K562 (cell line): Measurements from ENCODE around the gene PPTC7. TPM values are rescaled to one million over a fixed set of nuclear protein-coding genes. Genes with fewer than 3 reads are reported as not detected.
A peak's percentile ranks its signal among the peaks of the same experiment; 100 is the strongest.

Experiments used
- CBFA2T2 ChIP-seq: fragments of 450-650 bp; conservative IDR thresholded peaks from 2 replicates; pipeline ENCODE4 v1.6.1; 2017; ENCODE audit warnings: mild to moderate bottlenecking
- CC2D1A ChIP-seq: fragments of 450-650 bp; IDR thresholded peaks from 2 replicates; pipeline ENCODE4 v1.6.1; 2017; ENCODE audit warnings: mild to moderate bottlenecking
- CTCF ChIP-seq, 3 experiments: IDR thresholded peaks in 2 of 3; conservative IDR thresholded peaks in 1 of 3; 2 replicates each; pipeline ENCODE4 v1.5.1; 2011 to 2012; ENCODE audit warnings: low read length in 3 of 3, mild to moderate bottlenecking in 3 of 3, control low read depth in 2 of 3, improper control_type of control experiment in 1 of 3, inconsistent platforms in 1 of 3, low read depth in 1 of 3, mixed read lengths in 1 of 3, moderate library complexity in 1 of 3; ENCODE audit not compliant: insufficient read depth in 2 of 3
- DEAF1 ChIP-seq: fragments of 450-650 bp; formaldehyde crosslinking; IDR thresholded peaks from 2 replicates; pipeline ENCODE4 v1.4.0; 2020; ENCODE audit warnings: mild to moderate bottlenecking, moderate library complexity
- FOXP1 ChIP-seq: sonication (generic); formaldehyde crosslinking; IDR thresholded peaks from 2 replicates; pipeline ENCODE4 v1.8.0; 2022; ENCODE audit warnings: mild to moderate bottlenecking, missing genetic modification reagents
- HMBOX1 ChIP-seq: sonication (generic); IDR thresholded peaks from 2 replicates; pipeline ENCODE4 v1.6.1; 2016
- KDM1A ChIP-seq, 2 experiments: fragments of 450-650 bp; IDR thresholded peaks; 2 replicates each; pipeline ENCODE4 v1.6.1; 2016; ENCODE audit warnings: mild to moderate bottlenecking in 2 of 2
- OTX1 ChIP-seq: fragments of 450-650 bp; formaldehyde crosslinking; IDR thresholded peaks from 2 replicates; pipeline ENCODE4 v1.4.0; 2022; ENCODE audit warnings: mild to moderate bottlenecking
- SMARCA5 ChIP-seq: fragments of 450-650 bp; IDR thresholded peaks from 2 replicates; pipeline ENCODE4 v1.6.1; 2016
- TAF7 ChIP-seq: fragments of 450-650 bp; IDR thresholded peaks from 2 replicates; pipeline ENCODE4 v1.6.1; 2016; ENCODE audit warnings: missing genetic modification characterization, missing compliant biosample characterization
- ZBTB7A ChIP-seq: IDR thresholded peaks from 2 replicates; pipeline ENCODE4 v1.6.1; 2011; ENCODE audit warnings: low read depth, mild to moderate bottlenecking, low read length, moderate library complexity, borderline replicate concordance; ENCODE audit not compliant: control insufficient read depth
- ZFP91 ChIP-seq: sonication (generic); formaldehyde crosslinking; IDR thresholded peaks from 2 replicates; pipeline ENCODE4 v1.8.0; 2022; ENCODE audit warnings: mild to moderate bottlenecking, missing genetic modification reagents
- ZNF280A ChIP-seq: fragments of 450-650 bp; IDR thresholded peaks from 2 replicates; pipeline ENCODE4 v1.6.1; 2018; ENCODE audit warnings: mild to moderate bottlenecking, low read depth; ENCODE audit not compliant: partially characterized antibody
- ZNF511 ChIP-seq: sonication (generic); formaldehyde crosslinking; IDR thresholded peaks from 2 replicates; pipeline ENCODE4 v1.8.0; 2022; ENCODE audit warnings: mild to moderate bottlenecking, missing genetic modification reagents
- ZNF586 ChIP-seq: fragments of 450-650 bp; formaldehyde crosslinking; conservative IDR thresholded peaks from 2 replicates; pipeline ENCODE4 v1.4.0; 2020; ENCODE audit warnings: mild to moderate bottlenecking, moderate library complexity
- polyA plus RNA-seq, 8 experiments: library from polyadenylated mRNA; depleted of rRNA in 4 of 8; stranded (reverse) in 5 of 8; unstranded in 3 of 8; fragments of >200 nt; fragmentation: Nextera tagmentation in 2 of 8; fragmentation: Illumina TruSeq in 1 of 8; extraction: Ambion mirVana in 2 of 8; extraction: Trizol in 1 of 8; gene quantifications; 2 replicates each; pipeline versions ENCODE4 v1.2.1 to v1.2.3, GENCODE V29; 2011 to 2014; ENCODE audit warnings: inconsistent platforms in 1 of 8, missing spikeins in 1 of 8
- total RNA-seq, 7 experiments: library from RNA; depleted of rRNA in 6 of 7; stranded (reverse); fragments of >200 nt in 6 of 7; fragmentation: Illumina TruSeq in 2 of 7; extraction: Trizol in 2 of 7; gene quantifications; 2 replicates each; pipeline versions ENCODE4 v1.2.1 to v1.2.3, GENCODE V29; 2011 to 2021; ENCODE audit warnings: low replicate concordance in 1 of 7

Gene PPTC7
- total and polyA plus RNA-seq, 9 of the 15 experiments (the other 6 are each of a cell fraction or from before 2014, with no cell fraction given), result 2.6 to 23.1 (median 11.9) TPM

- TF ChIP-seq DEAF1 (CRISPR knock-in tag) (peak; percentile 84), ZFP91 (CRISPR knock-in tag) (no peak), CC2D1A (0 out of 2 replicates have a peak, but pooled peaks have one; percentile 41), ZNF586 (CRISPR knock-in tag) (no peak), KDM1A (IDR thresholded peaks at IDR 0.05) (no peak), CBFA2T2 (no peak), SMARCA5 (no peak), TAF7 (no peak), ZNF511 (CRISPR knock-in tag) (no peak), FOXP1 (CRISPR knock-in tag) (no peak), OTX1 (CRISPR knock-in tag) (no peak), CTCF (IDR thresholded peaks at IDR 0.05 in 2 of 3, conservative IDR thresholded peaks at IDR 0.05 in 1 of 3; ENCODE audit: insufficient read depth in 2 of 3, low read depth in 1 of 3, low read length in 3 of 3) (peak; percentile 41 to 80 (median 43); a peak in 5 of 6 replicates), ZBTB7A (no peak), ZNF280A (no peak), HMBOX1 (peak; percentile 31; the same call in 1 of the 2 replicates)
Measured at GRCh38 chr12:110600254-110600653, 17.1 kb upstream of the PPTC7 start (continued).
